ENCODE data around the gene AQP10. TPM values are rescaled to one million over a fixed set of nuclear protein-coding genes. Genes with fewer than 3 reads are reported as not detected.
"Not testable (repeated sequence)": the region's sequence is repeated elsewhere in the genome, so short reads cannot be mapped to it uniquely, and the experiment has no call there.

Gene AQP10
- polyA plus RNA-seq, 6 donors from 2014 or later, result 0.13 to 0.56 TPM; not detected in 4

GRCh38 chr1:154341366-154341765 lies 20.5 kb downstream of the AQP10 start:
- not testable (repeated sequence) for ATAC-seq (ENCODE audit: low read depth in 2 of 2); H3K4me3 Mint-ChIP-seq; H3K27ac Mint-ChIP-seq; H3K9me3 Mint-ChIP-seq; DNase-seq; H3K27me3 Mint-ChIP-seq
- H3K36me3 Mint-ChIP-seq, result peaks cover 27 to 59% of the 10 kb centered on the region in 2 donors
- peaks cover 0 to 11% (median 5%) of the 10 kb centered on the region in 3 donors for H3K4me1 Mint-ChIP-seq

- no peak for DNase-seq
- peaks cover 0 to 11% (median 5%) of the 10 kb centered on the region in 3 donors for H3K4me1 Mint-ChIP-seq
- H3K27ac Mint-ChIP-seq, result peak overlapping the region in 2 of 6 donors; percentile 60 to 69
- no peaks in the 10 kb centered on the region for H3K9me3 Mint-ChIP-seq
- H3K36me3 Mint-ChIP-seq, result peaks cover 29 to 63% of the 10 kb centered on the region in 2 donors
- H3K4me3 Mint-ChIP-seq, result no peak overlapping the region
- ATAC-seq (ENCODE audit: low read depth in 2 of 2), result no peak
- H3K27me3 Mint-ChIP-seq, result no peaks in the 10 kb centered on the region
Observed at GRCh38 chr1:154342132-154342531, 21.2 kb downstream of the AQP10 start.

GRCh38 chr1:154342836-154343472 lies 22.1 kb downstream of the AQP10 start:
- Mint-ChIP-seq H3K4me3 (no peak overlapping the region), H3K9me3 (no peaks in the 10 kb centered on the region), H3K4me1 (peaks cover 0 to 11% (median 5%) of the 10 kb centered on the region in 3 donors), H3K27ac (peak overlapping the region in 4 of 6 donors; percentile 37 to 82 (median 56)), H3K36me3 (peaks cover 34 to 64% of the 10 kb centered on the region in 2 donors), H3K27me3 (no peaks in the 10 kb centered on the region)
- ATAC-seq (ENCODE audit: low read depth in 2 of 2), result no peak
- DNase-seq, result no peak

- peaks cover 0 to 11% (median 5%) of the 10 kb centered on the region in 3 donors for H3K4me1 Mint-ChIP-seq
- DNase-seq (no peak), ATAC-seq (ENCODE audit: low read depth in 2 of 2) (no peak)
- H3K27ac Mint-ChIP-seq, result no peak overlapping the region
- no peaks in the 10 kb centered on the region for H3K27me3 Mint-ChIP-seq
- H3K4me3 Mint-ChIP-seq, result no peak overlapping the region
- H3K9me3 Mint-ChIP-seq, result no peaks in the 10 kb centered on the region
- peaks cover 42 to 72% of the 10 kb centered on the region in 2 donors for H3K36me3 Mint-ChIP-seq
Observed at GRCh38 chr1:154344977-154345837, 24.3 kb downstream of the AQP10 start.

GRCh38 chr1:154346276-154346917 lies 25.5 kb downstream of the AQP10 start:
- peaks cover 0 to 4% (median 0%) of the 10 kb centered on the region in 3 donors for H3K27me3 Mint-ChIP-seq
- ATAC-seq (ENCODE audit: low read depth in 2 of 2) (no peak), DNase-seq (no peak)
- no peaks in the 10 kb centered on the region for H3K9me3 Mint-ChIP-seq
- peaks cover 42 to 64% of the 10 kb centered on the region in 2 donors for H3K36me3 Mint-ChIP-seq
- H3K4me1 Mint-ChIP-seq, result peaks cover 0 to 11% (median 5%) of the 10 kb centered on the region in 3 donors
- H3K4me3 Mint-ChIP-seq, result peak overlapping the region in 1 of 8 donors; percentile 76
- no peak overlapping the region for H3K27ac Mint-ChIP-seq

- H3K4me3 Mint-ChIP-seq, result no peak overlapping the region
- DNase-seq (no peak), ATAC-seq (ENCODE audit: low read depth in 2 of 2) (no peak)
- H3K36me3 Mint-ChIP-seq, result peaks cover 34 to 58% of the 10 kb centered on the region in 2 donors
- no peak overlapping the region for H3K27ac Mint-ChIP-seq
- peaks cover 7 to 14% (median 8%) of the 10 kb centered on the region in 3 donors for H3K27me3 Mint-ChIP-seq
- no peaks in the 10 kb centered on the region for H3K9me3 Mint-ChIP-seq
- peaks cover 9 to 13% (median 10%) of the 10 kb centered on the region in 3 donors for H3K4me1 Mint-ChIP-seq
Observed at GRCh38 chr1:154347961-154348360, 27.1 kb downstream of the AQP10 start.

- Mint-ChIP-seq H3K27me3 (peaks cover 13 to 20% (median 14%) of the 10 kb centered on the region in 3 donors), H3K4me3 (no peak overlapping the region), H3K36me3 (peaks cover 28 to 52% of the 10 kb centered on the region in 2 donors), H3K4me1 (peaks cover 14 to 16% (median 15%) of the 10 kb centered on the region in 3 donors), H3K27ac (peak overlapping the region in 1 of 6 donors; percentile 44), H3K9me3 (no peaks in the 10 kb centered on the region)
- no peak for DNase-seq
- no peak for ATAC-seq (ENCODE audit: low read depth in 2 of 2)
Observed at GRCh38 chr1:154348429-154349076, 27.7 kb downstream of the AQP10 start.

- peaks cover 20 to 21% (median 21%) of the 10 kb centered on the region in 3 donors for H3K4me1 Mint-ChIP-seq
- peak overlapping the region in 2 of 6 donors; percentile 26 to 57 for H3K27ac Mint-ChIP-seq
- H3K27me3 Mint-ChIP-seq, result peaks cover 19 to 26% (median 19%) of the 10 kb centered on the region in 3 donors
- no peaks in the 10 kb centered on the region for H3K9me3 Mint-ChIP-seq
- DNase-seq, result no peak
- H3K36me3 Mint-ChIP-seq, result peaks cover 26 to 46% of the 10 kb centered on the region in 2 donors
- H3K4me3 Mint-ChIP-seq, result no peak overlapping the region
- ATAC-seq (ENCODE audit: low read depth in 2 of 2), result no peak
Observed at GRCh38 chr1:154349121-154349520, 28.2 kb downstream of the AQP10 start.

GRCh38 chr1:154350383-154350782 lies 29.5 kb downstream of the AQP10 start:
- Mint-ChIP-seq H3K27ac (no peak overlapping the region), H3K4me1 (peaks cover 21 to 27% (median 22%) of the 10 kb centered on the region in 3 donors), H3K4me3 (peak overlapping the region in 1 of 8 donors; percentile 10), H3K36me3 (peaks cover 19 to 33% of the 10 kb centered on the region in 2 donors), H3K9me3 (no peaks in the 10 kb centered on the region), H3K27me3 (peaks cover 19 to 32% (median 32%) of the 10 kb centered on the region in 3 donors)
- DNase-seq (no peak), ATAC-seq (ENCODE audit: low read depth in 2 of 2) (no peak)

GRCh38 chr1:154351363-154352068 lies 30.6 kb downstream of the AQP10 start:
- Mint-ChIP-seq H3K4me3 (peak overlapping the region in 1 of 8 donors; percentile 8), H3K9me3 (no peaks in the 10 kb centered on the region), H3K27ac (no peak overlapping the region), H3K36me3 (peaks cover 14 to 24% of the 10 kb centered on the region in 2 donors), H3K4me1 (peaks cover 21 to 27% (median 22%) of the 10 kb centered on the region in 3 donors), H3K27me3 (peaks cover 19 to 36% (median 32%) of the 10 kb centered on the region in 3 donors)
- DNase-seq (no peak), ATAC-seq (ENCODE audit: low read depth in 2 of 2) (no peak)

GRCh38 chr1:154352245-154352580 lies 31.3 kb downstream of the AQP10 start:
- ATAC-seq (ENCODE audit: low read depth in 2 of 2), result peak in 1 of 2 donors; percentile 12
- peaks cover 12 to 20% of the 10 kb centered on the region in 2 donors for H3K36me3 Mint-ChIP-seq
- H3K27ac Mint-ChIP-seq, result peak overlapping the region in 1 of 6 donors; percentile 25
- peaks cover 21 to 27% (median 22%) of the 10 kb centered on the region in 3 donors for H3K4me1 Mint-ChIP-seq
- DNase-seq, result no peak
- no peaks in the 10 kb centered on the region for H3K9me3 Mint-ChIP-seq
- H3K27me3 Mint-ChIP-seq, result peaks cover 19 to 36% (median 32%) of the 10 kb centered on the region in 3 donors
- H3K4me3 Mint-ChIP-seq, result peak overlapping the region; percentile 53 to 93 (median 78)
